GM23338 (cell line): Measurements from ENCODE around the gene LZIC. TPM values are rescaled to one million over a fixed set of nuclear protein-coding genes. Genes with fewer than 3 reads are reported as not detected.

Experiments used
- ATAC-seq: fragments of 200-7000 bp; cut with Tn5 transposase; 3 replicates; pipeline ENCODE4 v1.9.1; 2020
- DNase-seq: peaks from one replicate; pipeline ENCODE4 v3.0.0-alpha.2; 2015; ENCODE audit warnings: low spot score
- H2AFZ ChIP-seq: fragments of 200-600 bp; sonication (generic); 2 replicates; pipeline ENCODE4 v1.8.0; 2016; ENCODE audit warnings: antibody characterized with exemption, mild to moderate bottlenecking, moderate library complexity
- H3F3A ChIP-seq: fragments of 200-600 bp; sonication (generic); replicated peaks from 2 replicates; pipeline ENCODE4 v1.8.0; 2017; ENCODE audit warnings: antibody characterized with exemption, mixed run types, low read depth
- H3K27ac ChIP-seq: fragments of 200-600 bp; sonication (generic); 2 replicates; pipeline ENCODE4 v1.6.1; 2016; ENCODE audit warnings: low read depth
- H3K27me3 ChIP-seq: fragments of 200-600 bp; sonication (generic); 2 replicates; pipeline ENCODE4 v1.8.0; 2016; ENCODE audit warnings: mild to moderate bottlenecking, mixed run types, moderate library complexity; ENCODE audit not compliant: insufficient read depth
- H3K36me3 ChIP-seq: fragments of 200-600 bp; sonication (generic); 2 replicates; pipeline ENCODE4 v1.8.0; 2016; ENCODE audit warnings: mild to moderate bottlenecking; ENCODE audit not compliant: insufficient read depth
- H3K4me1 ChIP-seq: fragments of 200-600 bp; sonication (generic); 2 replicates; pipeline ENCODE4 v1.8.0; 2016; ENCODE audit warnings: mild to moderate bottlenecking, moderate library complexity; ENCODE audit not compliant: insufficient read depth
- H3K4me2 ChIP-seq: fragments of 200-600 bp; sonication (generic); 2 replicates; pipeline ENCODE4 v1.7.1; 2017; ENCODE audit warnings: mixed run types
- H3K4me3 ChIP-seq: fragments of 200-600 bp; sonication (generic); 2 replicates; pipeline ENCODE4 v1.6.1; 2016; ENCODE audit warnings: mixed run types
- H3K79me2 ChIP-seq: fragments of 200-600 bp; sonication (generic); replicated peaks from 2 replicates; pipeline ENCODE4 v1.8.0; 2017; ENCODE audit warnings: mild to moderate bottlenecking; ENCODE audit not compliant: insufficient read depth
- H3K9me2 ChIP-seq: fragments of 200-600 bp; sonication (generic); 2 replicates; pipeline ENCODE4 v1.8.0; 2017; ENCODE audit not compliant: insufficient read depth
- H4K20me1 ChIP-seq: fragments of 200-600 bp; sonication (generic); replicated peaks from 2 replicates; pipeline ENCODE4 v1.8.0; 2017; ENCODE audit warnings: mild to moderate bottlenecking; ENCODE audit not compliant: insufficient read depth
- H3K27ac Mint-ChIP-seq: 2 replicates; pipeline ENCODE4 v1.8.0; 2020; ENCODE audit warnings: inconsistent platforms, mild to moderate bottlenecking, moderate library complexity, mixed read lengths
- H3K27me3 Mint-ChIP-seq: 3 replicates; pipeline ENCODE4 v1.8.0; 2022; ENCODE audit warnings: low read depth, mild to moderate bottlenecking, moderate library complexity, mixed read lengths, inconsistent platforms; ENCODE audit not compliant: insufficient read depth, poor library complexity
- H3K36me3 Mint-ChIP-seq: 3 replicates; pipeline ENCODE4 v1.8.0; 2021; ENCODE audit warnings: low read depth, mild to moderate bottlenecking, inconsistent platforms, moderate library complexity, mixed read lengths
- H3K4me1 Mint-ChIP-seq: 3 replicates; pipeline ENCODE4 v1.8.0; 2020; ENCODE audit warnings: mild to moderate bottlenecking, inconsistent platforms, mixed read lengths
- H3K4me3 Mint-ChIP-seq: 3 replicates; pipeline ENCODE4 v1.8.0; 2021; ENCODE audit warnings: moderate library complexity, mild to moderate bottlenecking, inconsistent platforms, mixed read lengths
- H3K9me3 Mint-ChIP-seq: 3 replicates; pipeline ENCODE4 v1.8.0; 2020; ENCODE audit warnings: moderate library complexity, mild to moderate bottlenecking, inconsistent platforms, mixed read lengths
- CREB1 ChIP-seq: fragments of 250-450 bp; sonication (Bioruptor Pico); IDR thresholded peaks from 2 replicates; pipeline ENCODE4 v1.5.0; 2020; ENCODE audit warnings: low read depth, mild to moderate bottlenecking, moderate library complexity
- EZH2 ChIP-seq: fragments of 200-600 bp; sonication (generic); IDR thresholded peaks from one replicate; pipeline ENCODE4 v1.8.0; 2017; ENCODE audit warnings: antibody characterized with exemption, mild to moderate bottlenecking, low read depth; ENCODE audit not compliant: unreplicated experiment
- EZH2phosphoT487 ChIP-seq: fragments of 200-600 bp; sonication (generic); IDR thresholded peaks from one replicate; pipeline ENCODE4 v1.8.1; 2018; ENCODE audit warnings: antibody characterized with exemption; ENCODE audit not compliant: unreplicated experiment
- JUNB ChIP-seq: IDR thresholded peaks from one replicate; pipeline ENCODE4 v1.6.1; 2016; ENCODE audit warnings: antibody characterized with exemption; ENCODE audit not compliant: unreplicated experiment
- NANOG ChIP-seq: IDR thresholded peaks from 2 replicates; pipeline ENCODE4 v1.6.1; 2016; ENCODE audit warnings: antibody characterized with exemption, borderline replicate concordance
- POLR2AphosphoS5 ChIP-seq: IDR thresholded peaks from 2 replicates; pipeline ENCODE4 v1.6.1; 2016; ENCODE audit warnings: antibody characterized with exemption, low read depth
- STAT1 ChIP-seq: IDR thresholded peaks from one replicate; pipeline ENCODE4 v1.6.1; 2016; ENCODE audit warnings: antibody characterized with exemption; ENCODE audit not compliant: unreplicated experiment
- ZNF114 ChIP-seq: fragments of 250-450 bp; sonication (Bioruptor Pico); IDR thresholded peaks from 2 replicates; pipeline ENCODE4 v1.5.0; 2020; ENCODE audit warnings: mild to moderate bottlenecking, moderate library complexity
- ZNF331 ChIP-seq: fragments of 250-450 bp; sonication (Bioruptor Pico); IDR thresholded peaks from 2 replicates; pipeline ENCODE4 v1.5.0; 2020; ENCODE audit warnings: low read depth, mild to moderate bottlenecking, moderate library complexity
- polyA plus RNA-seq: library from polyadenylated mRNA; unstranded; fragments of >200 nt; fragmentation: Nextera tagmentation; extraction: Ambion mirVana; gene quantifications from 2 replicates; pipeline ENCODE4 v1.2.1, GENCODE V29; 2016
- total RNA-seq: library from RNA; depleted of rRNA; stranded (reverse); fragments of >200 nt; shearing (Covaris generic); gene quantifications from 2 replicates; pipeline ENCODE4 v1.2.3, GENCODE V29; 2014
- TF ChIP-seq, protein P1 (sequence below): IDR thresholded peaks from 2 replicates; pipeline ENCODE4 v1.6.1; 2016; ENCODE audit warnings: antibody characterized with exemption
- TF ChIP-seq, protein P2 (sequence below): IDR thresholded peaks from one replicate; pipeline ENCODE4 v1.6.1; 2018; ENCODE audit warnings: antibody characterized with exemption; ENCODE audit not compliant: unreplicated experiment
- TF ChIP-seq, protein P3 (sequence below): fragments of 250-450 bp; sonication (Bioruptor Pico); IDR thresholded peaks from 2 replicates; pipeline ENCODE4 v1.5.0; 2020; ENCODE audit warnings: mild to moderate bottlenecking, moderate library complexity
- TF ChIP-seq, protein P4 (sequence below), 2 experiments: fragments of 200-600 bp in 1 of 2; sonication (generic) in 1 of 2; conservative IDR thresholded peaks; 2 replicates each; pipeline versions ENCODE4 v1.5.1 to v1.6.1; 2016 to 2017; ENCODE audit warnings: antibody characterized with exemption in 2 of 2, low read depth in 2 of 2, mild to moderate bottlenecking in 2 of 2, moderate library complexity in 1 of 2

The LZIC gene
- total and polyA plus RNA-seq, 2 experiments from 2014 or later = 19.4 to 23.5 TPM

DNA sequence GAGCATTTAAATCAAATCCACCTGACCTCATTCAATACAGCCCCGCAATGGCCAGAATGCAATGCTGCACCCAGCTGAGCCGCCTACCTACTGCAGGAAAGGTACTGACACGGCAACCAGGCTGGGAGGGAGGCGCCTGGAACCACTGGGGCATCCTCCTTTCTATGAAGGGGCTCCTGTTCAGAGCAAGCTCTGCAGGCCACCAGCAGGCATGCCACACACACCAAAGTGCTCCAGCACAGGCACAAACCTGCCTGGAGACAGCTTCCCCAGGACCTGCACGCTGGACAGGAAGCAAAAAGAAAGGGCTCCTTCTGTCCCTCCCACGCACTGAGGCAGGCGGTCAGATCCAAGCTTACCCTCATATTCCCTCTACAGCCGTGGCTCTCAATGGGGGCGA is 54.3 kb downstream of the LZIC start:
- TF ChIP-seq, protein P1, sequence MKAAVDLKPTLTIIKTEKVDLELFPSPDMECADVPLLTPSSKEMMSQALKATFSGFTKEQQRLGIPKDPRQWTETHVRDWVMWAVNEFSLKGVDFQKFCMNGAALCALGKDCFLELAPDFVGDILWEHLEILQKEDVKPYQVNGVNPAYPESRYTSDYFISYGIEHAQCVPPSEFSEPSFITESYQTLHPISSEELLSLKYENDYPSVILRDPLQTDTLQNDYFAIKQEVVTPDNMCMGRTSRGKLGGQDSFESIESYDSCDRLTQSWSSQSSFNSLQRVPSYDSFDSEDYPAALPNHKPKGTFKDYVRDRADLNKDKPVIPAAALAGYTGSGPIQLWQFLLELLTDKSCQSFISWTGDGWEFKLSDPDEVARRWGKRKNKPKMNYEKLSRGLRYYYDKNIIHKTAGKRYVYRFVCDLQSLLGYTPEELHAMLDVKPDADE = no peak
- no peak for TF ChIP-seq NANOG
- no peak for TF ChIP-seq POLR2AphosphoS5
- no peak for TF ChIP-seq EZH2
- TF ChIP-seq, protein P2, sequence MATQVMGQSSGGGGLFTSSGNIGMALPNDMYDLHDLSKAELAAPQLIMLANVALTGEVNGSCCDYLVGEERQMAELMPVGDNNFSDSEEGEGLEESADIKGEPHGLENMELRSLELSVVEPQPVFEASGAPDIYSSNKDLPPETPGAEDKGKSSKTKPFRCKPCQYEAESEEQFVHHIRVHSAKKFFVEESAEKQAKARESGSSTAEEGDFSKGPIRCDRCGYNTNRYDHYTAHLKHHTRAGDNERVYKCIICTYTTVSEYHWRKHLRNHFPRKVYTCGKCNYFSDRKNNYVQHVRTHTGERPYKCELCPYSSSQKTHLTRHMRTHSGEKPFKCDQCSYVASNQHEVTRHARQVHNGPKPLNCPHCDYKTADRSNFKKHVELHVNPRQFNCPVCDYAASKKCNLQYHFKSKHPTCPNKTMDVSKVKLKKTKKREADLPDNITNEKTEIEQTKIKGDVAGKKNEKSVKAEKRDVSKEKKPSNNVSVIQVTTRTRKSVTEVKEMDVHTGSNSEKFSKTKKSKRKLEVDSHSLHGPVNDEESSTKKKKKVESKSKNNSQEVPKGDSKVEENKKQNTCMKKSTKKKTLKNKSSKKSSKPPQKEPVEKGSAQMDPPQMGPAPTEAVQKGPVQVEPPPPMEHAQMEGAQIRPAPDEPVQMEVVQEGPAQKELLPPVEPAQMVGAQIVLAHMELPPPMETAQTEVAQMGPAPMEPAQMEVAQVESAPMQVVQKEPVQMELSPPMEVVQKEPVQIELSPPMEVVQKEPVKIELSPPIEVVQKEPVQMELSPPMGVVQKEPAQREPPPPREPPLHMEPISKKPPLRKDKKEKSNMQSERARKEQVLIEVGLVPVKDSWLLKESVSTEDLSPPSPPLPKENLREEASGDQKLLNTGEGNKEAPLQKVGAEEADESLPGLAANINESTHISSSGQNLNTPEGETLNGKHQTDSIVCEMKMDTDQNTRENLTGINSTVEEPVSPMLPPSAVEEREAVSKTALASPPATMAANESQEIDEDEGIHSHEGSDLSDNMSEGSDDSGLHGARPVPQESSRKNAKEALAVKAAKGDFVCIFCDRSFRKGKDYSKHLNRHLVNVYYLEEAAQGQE = no peak
- TF ChIP-seq STAT1 = no peak
- no peak for TF ChIP-seq ZNF331 (CRISPR knock-in tag)
- no peak for TF ChIP-seq CREB1 (CRISPR knock-in tag)
- no peak for TF ChIP-seq EZH2phosphoT487
- TF ChIP-seq, protein P3, sequence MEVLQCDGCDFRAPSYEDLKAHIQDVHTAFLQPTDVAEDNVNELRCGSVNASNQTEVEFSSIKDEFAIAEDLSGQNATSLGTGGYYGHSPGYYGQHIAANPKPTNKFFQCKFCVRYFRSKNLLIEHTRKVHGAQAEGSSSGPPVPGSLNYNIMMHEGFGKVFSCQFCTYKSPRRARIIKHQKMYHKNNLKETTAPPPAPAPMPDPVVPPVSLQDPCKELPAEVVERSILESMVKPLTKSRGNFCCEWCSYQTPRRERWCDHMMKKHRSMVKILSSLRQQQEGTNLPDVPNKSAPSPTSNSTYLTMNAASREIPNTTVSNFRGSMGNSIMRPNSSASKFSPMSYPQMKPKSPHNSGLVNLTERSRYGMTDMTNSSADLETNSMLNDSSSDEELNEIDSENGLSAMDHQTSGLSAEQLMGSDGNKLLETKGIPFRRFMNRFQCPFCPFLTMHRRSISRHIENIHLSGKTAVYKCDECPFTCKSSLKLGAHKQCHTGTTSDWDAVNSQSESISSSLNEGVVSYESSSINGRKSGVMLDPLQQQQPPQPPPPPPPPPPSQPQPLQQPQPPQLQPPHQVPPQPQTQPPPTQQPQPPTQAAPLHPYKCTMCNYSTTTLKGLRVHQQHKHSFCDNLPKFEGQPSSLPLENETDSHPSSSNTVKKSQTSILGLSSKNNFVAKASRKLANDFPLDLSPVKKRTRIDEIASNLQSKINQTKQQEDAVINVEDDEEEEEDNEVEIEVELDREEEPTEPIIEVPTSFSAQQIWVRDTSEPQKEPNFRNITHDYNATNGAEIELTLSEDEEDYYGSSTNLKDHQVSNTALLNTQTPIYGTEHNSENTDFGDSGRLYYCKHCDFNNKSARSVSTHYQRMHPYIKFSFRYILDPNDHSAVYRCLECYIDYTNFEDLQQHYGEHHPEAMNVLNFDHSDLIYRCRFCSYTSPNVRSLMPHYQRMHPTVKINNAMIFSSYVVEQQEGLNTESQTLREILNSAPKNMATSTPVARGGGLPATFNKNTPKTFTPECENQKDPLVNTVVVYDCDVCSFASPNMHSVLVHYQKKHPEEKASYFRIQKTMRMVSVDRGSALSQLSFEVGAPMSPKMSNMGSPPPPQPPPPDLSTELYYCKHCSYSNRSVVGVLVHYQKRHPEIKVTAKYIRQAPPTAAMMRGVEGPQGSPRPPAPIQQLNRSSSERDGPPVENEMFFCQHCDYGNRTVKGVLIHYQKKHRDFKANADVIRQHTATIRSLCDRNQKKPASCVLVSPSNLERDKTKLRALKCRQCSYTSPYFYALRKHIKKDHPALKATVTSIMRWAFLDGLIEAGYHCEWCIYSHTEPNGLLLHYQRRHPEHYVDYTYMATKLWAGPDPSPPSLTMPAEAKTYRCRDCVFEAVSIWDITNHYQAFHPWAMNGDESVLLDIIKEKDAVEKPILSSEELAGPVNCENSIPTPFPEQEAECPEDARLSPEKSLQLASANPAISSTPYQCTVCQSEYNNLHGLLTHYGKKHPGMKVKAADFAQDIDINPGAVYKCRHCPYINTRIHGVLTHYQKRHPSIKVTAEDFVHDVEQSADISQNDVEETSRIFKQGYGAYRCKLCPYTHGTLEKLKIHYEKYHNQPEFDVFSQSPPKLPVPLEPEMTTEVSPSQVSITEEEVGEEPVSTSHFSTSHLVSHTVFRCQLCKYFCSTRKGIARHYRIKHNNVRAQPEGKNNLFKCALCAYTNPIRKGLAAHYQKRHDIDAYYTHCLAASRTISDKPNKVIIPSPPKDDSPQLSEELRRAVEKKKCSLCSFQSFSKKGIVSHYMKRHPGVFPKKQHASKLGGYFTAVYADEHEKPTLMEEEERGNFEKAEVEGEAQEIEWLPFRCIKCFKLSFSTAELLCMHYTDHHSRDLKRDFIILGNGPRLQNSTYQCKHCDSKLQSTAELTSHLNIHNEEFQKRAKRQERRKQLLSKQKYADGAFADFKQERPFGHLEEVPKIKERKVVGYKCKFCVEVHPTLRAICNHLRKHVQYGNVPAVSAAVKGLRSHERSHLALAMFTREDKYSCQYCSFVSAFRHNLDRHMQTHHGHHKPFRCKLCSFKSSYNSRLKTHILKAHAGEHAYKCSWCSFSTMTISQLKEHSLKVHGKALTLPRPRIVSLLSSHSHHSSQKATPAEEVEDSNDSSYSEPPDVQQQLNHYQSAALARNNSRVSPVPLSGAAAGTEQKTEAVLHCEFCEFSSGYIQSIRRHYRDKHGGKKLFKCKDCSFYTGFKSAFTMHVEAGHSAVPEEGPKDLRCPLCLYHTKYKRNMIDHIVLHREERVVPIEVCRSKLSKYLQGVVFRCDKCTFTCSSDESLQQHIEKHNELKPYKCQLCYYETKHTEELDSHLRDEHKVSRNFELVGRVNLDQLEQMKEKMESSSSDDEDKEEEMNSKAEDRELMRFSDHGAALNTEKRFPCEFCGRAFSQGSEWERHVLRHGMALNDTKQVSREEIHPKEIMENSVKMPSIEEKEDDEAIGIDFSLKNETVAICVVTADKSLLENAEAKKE (CRISPR knock-in tag) = no peak
- TF ChIP-seq, protein P4, sequence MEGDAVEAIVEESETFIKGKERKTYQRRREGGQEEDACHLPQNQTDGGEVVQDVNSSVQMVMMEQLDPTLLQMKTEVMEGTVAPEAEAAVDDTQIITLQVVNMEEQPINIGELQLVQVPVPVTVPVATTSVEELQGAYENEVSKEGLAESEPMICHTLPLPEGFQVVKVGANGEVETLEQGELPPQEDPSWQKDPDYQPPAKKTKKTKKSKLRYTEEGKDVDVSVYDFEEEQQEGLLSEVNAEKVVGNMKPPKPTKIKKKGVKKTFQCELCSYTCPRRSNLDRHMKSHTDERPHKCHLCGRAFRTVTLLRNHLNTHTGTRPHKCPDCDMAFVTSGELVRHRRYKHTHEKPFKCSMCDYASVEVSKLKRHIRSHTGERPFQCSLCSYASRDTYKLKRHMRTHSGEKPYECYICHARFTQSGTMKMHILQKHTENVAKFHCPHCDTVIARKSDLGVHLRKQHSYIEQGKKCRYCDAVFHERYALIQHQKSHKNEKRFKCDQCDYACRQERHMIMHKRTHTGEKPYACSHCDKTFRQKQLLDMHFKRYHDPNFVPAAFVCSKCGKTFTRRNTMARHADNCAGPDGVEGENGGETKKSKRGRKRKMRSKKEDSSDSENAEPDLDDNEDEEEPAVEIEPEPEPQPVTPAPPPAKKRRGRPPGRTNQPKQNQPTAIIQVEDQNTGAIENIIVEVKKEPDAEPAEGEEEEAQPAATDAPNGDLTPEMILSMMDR (conservative IDR thresholded peaks at IDR 0.05; ENCODE audit: low read depth in 2 of 2) = no peak
- TF ChIP-seq JUNB = no peak
- no peak for TF ChIP-seq ZNF114 (CRISPR knock-in tag)
- Mint-ChIP-seq H3K27me3 (peaks cover 14% of the 10 kb centered on the region), H3K27ac (peak overlapping the region; percentile 75; the same call in 1 of the 2 replicates), H3K9me3 (no peaks in the 10 kb centered on the region), H3K4me1 (peaks cover 52% of the 10 kb centered on the region), H3K36me3 (peaks cover 3% of the 10 kb centered on the region; the same call in 1 of the 3 replicates), H3K4me3 (no peak overlapping the region; the same call in 2 of the 3 replicates)
- no peak for DNase-seq
- Histone ChIP-seq H4K20me1 (no peaks in the 10 kb centered on the region), H3K36me3 (no peaks in the 10 kb centered on the region; the same call in 1 of the 2 replicates), H3F3A (peaks cover 4% of the 10 kb centered on the region), H3K4me1 (peaks cover 13% of the 10 kb centered on the region; the same call in 1 of the 2 replicates), H3K4me3 (no peak overlapping the region), H3K79me2 (no peaks in the 10 kb centered on the region), H2AFZ (no peak overlapping the region), H3K27ac (no peak overlapping the region), H3K9me2 (no peaks in the 10 kb centered on the region), H3K4me2 (no peak overlapping the region), H3K27me3 (no peaks in the 10 kb centered on the region)
- peak; percentile 27 for ATAC-seq
